Colonic mucosa (tissue), 4 donors: ENCODE results near the gene CCDC30. TPM values are rescaled to one million over a fixed set of nuclear protein-coding genes. Genes with fewer than 3 reads are reported as not detected.

Experiments used
- DNase-seq: peaks from one replicate; pipeline ENCODE4 v3.0.0-alpha.2; 2020
- H3K27ac ChIP-seq: fragments of 200-600 bp; one replicate; pipeline ENCODE4 v1.8.0; 2021
- H3K27me3 ChIP-seq: fragments of 200-600 bp; one replicate; pipeline ENCODE4 v1.8.0; 2021
- H3K36me3 ChIP-seq: fragments of 200-600 bp; one replicate; pipeline ENCODE4 v1.8.0; 2021
- H3K4me1 ChIP-seq: fragments of 200-600 bp; one replicate; pipeline ENCODE4 v1.8.0; 2021; ENCODE audit warnings: mild to moderate bottlenecking
- H3K4me3 ChIP-seq: fragments of 200-600 bp; one replicate; pipeline ENCODE4 v1.8.0; 2021
- H3K9ac ChIP-seq, 2 donors: one replicate each; pipeline ENCODE4 v1.7.0; 2013; ENCODE audit warnings: control low read depth in 2 of 2, low read depth in 2 of 2, low read length in 2 of 2
- H3K9me3 ChIP-seq: fragments of 200-600 bp; one replicate; pipeline ENCODE4 v1.8.0; 2021
- CTCF ChIP-seq: fragments of 200-600 bp; IDR thresholded peaks from one replicate; pipeline ENCODE4 v1.8.0; 2022; ENCODE audit warnings: antibody characterized with exemption, mild to moderate bottlenecking
- intact Hi-C: fragments of 100-400 bp; cut with DNase I; formaldehyde crosslinking; loops from one replicate; pipeline ENCODE4 v1.14.1; 2022
- total RNA-seq, 2 donors: library from RNA; stranded (reverse); fragmentation: NEBNext Ultra II Directional in 1 of 2; extraction: Animal tissue kit (Norgen Biotek cat#: 25700) in 1 of 2; gene quantifications; one replicate each; pipeline ENCODE4 v1.2.1, GENCODE V29; 2021
- donor health status: healthy.
- donor health status: DM: no; HTN: no; CAD: no.
- donor health status: DM: no; HTN: no; CAD: no.

CCDC30 gene
- total RNA-seq, 2 donors from 2014 or later: 1.5 to 1.8 TPM

GRCh38 chr1:42692461-42692860, 229.4 kb downstream of the CCDC30 start:
- no peak for TF ChIP-seq CTCF
- peak; percentile 64 for DNase-seq
- Histone ChIP-seq H3K9ac (peak overlapping the region in 1 of 2 donors; percentile 66), H3K27me3 (no peaks in the 10 kb centered on the region), H3K36me3 (peaks cover 6% of the 10 kb centered on the region), H3K9me3 (no peaks in the 10 kb centered on the region), H3K27ac (peak overlapping the region; percentile 84), H3K4me1 (peaks cover 16% of the 10 kb centered on the region), H3K4me3 (no peak overlapping the region)
- intact Hi-C loops: no loop called here

DNA sequence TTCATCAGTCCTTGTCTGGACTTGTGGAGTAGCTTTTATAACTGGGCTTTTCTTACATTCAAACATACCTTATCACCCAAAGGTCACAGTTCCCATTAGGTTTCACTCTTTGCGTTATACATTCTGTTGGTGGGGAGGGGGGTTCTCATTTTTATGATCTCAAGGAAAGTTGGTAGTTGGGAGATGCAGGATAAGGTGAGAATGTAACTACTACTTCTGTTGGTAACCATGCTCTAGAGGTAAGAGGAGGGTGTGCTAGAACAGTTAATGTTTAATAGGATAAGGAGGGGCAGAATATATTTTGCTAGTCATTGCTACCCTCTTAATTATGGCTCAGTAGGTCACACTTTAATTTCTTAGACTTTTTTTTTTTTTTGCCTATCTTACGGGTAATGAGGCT, 229.8 kb downstream of the CCDC30 start:
- Histone ChIP-seq H3K27me3 (no peaks in the 10 kb centered on the region), H3K9ac (peak overlapping the region in 1 of 2 donors; percentile 66), H3K36me3 (peaks cover 6% of the 10 kb centered on the region), H3K4me1 (peaks cover 16% of the 10 kb centered on the region), H3K9me3 (no peaks in the 10 kb centered on the region), H3K27ac (peak overlapping the region; percentile 84), H3K4me3 (no peak overlapping the region)
- intact Hi-C loops: no loop called here
- no peak for DNase-seq
- TF ChIP-seq CTCF: no peak

GRCh38 chr1:42698081-42698813, 235.2 kb downstream of the CCDC30 start:
- Histone ChIP-seq H3K27ac (no peak overlapping the region), H3K4me3 (no peak overlapping the region), H3K4me1 (no peaks in the 10 kb centered on the region), H3K36me3 (peaks cover 32% of the 10 kb centered on the region), H3K9ac (no peak overlapping the region), H3K9me3 (no peaks in the 10 kb centered on the region), H3K27me3 (no peaks in the 10 kb centered on the region)
- intact Hi-C loops: no loop called here
- DNase-seq: no peak
- TF ChIP-seq CTCF: no peak

- no peak overlapping the region for H3K4me3 ChIP-seq
- no peaks in the 10 kb centered on the region for H3K4me1 ChIP-seq
- peaks cover 33% of the 10 kb centered on the region for H3K36me3 ChIP-seq
- TF ChIP-seq CTCF: no peak
- intact Hi-C loops: no loop called here
- H3K9me3 ChIP-seq: no peaks in the 10 kb centered on the region
- no peak overlapping the region for H3K9ac ChIP-seq
- DNase-seq: no peak
- H3K27me3 ChIP-seq: no peaks in the 10 kb centered on the region
- no peak overlapping the region for H3K27ac ChIP-seq
Observed at GRCh38 chr1:42700006-42700405, 236.9 kb downstream of the CCDC30 start.

DNA sequence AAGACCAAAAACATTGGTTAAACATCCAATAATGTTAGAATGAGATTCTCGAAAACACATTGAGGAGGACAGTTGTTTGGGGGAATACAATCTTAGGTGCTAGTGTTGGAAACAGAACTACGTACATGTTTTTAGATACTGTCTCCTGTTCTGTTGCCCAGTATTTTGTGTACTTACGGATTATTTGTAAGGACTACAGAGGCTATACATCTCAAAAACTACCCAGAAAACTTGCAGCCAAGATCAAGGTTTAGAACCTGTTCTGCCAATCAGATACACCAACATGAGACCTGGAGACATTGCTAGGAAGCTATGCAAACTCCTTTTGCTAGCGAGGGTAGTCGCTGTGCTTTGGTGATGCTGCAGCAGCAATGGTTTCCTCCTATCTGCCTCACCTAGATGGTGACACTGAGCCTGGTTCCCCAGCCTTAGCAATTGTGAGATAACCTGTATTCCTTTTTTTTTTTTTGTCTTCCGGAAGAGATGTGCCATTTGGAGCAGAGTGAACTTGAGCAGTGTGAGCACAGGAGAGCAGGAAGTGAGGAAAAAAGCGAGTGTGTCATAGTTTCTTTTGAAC, 240.9 kb downstream of the CCDC30 start:
- TF ChIP-seq CTCF: no peak
- Histone ChIP-seq H3K4me3 (no peak overlapping the region), H3K36me3 (peaks cover 31% of the 10 kb centered on the region), H3K9ac (no peak overlapping the region), H3K9me3 (no peaks in the 10 kb centered on the region), H3K27me3 (no peaks in the 10 kb centered on the region), H3K27ac (no peak overlapping the region), H3K4me1 (no peaks in the 10 kb centered on the region)
- DNase-seq: no peak
- intact Hi-C loops: no loop called here

Other genes starting within 250 kb of the CCDC30 start
- 10 to 100 TPM; 39.9 to 44.8 TPM for gene FOXJ3, start 128.1 kb upstream of the CCDC30 start, total RNA-seq
- gene RIMKLA, start 82.5 kb upstream of the CCDC30 start, total RNA-seq: 10 to 100 TPM; 14.3 to 30.9 TPM
- 1 to 10 TPM; 2.9 to 3.5 TPM for gene ZMYND12, start 7.3 kb upstream of the CCDC30 start, total RNA-seq
- gene PPCS, start 6.7 kb upstream of the CCDC30 start, total RNA-seq: 100 to 1,000 TPM in 1 of 2 donors, 10 to 100 TPM in 1; 93.0 to 108 TPM
- 10 to 100 TPM; 35.0 to 70.8 TPM for gene PPIH, start 195.1 kb downstream of the CCDC30 start, total RNA-seq
- gene YBX1, start 219.1 kb downstream of the CCDC30 start, total RNA-seq: 100 to 1,000 TPM; 471 to 894 TPM